Psoas muscle (tissue), 8 donors: Measurements from ENCODE around the gene CARMIL1. TPM values are rescaled to one million over a fixed set of nuclear protein-coding genes. Genes with fewer than 3 reads are reported as not detected.

Source experiments
- ATAC-seq, 4 donors: fragments of 200-7000 bp; cut with Tn5 transposase; one replicate each; pipeline ENCODE4 v1.9.1; 2020; ENCODE audit warnings: moderate library complexity in 3 of 4, mild to moderate bottlenecking in 2 of 4
- DNase-seq, 2 donors: peaks; one replicate each; pipeline ENCODE4 v3.0.0-alpha.2; 2020
- H3K27ac ChIP-seq: fragments of 200-600 bp; one replicate; pipeline ENCODE4 v1.8.0; 2022
- H3K27me3 ChIP-seq, 3 donors: fragments of 200-600 bp in 1 of 3; one replicate each; pipeline versions ENCODE4 v1.6.1 to v1.8.0; 2013 to 2022; ENCODE audit warnings: low read length in 2 of 3, mild to moderate bottlenecking in 2 of 3, moderate library complexity in 1 of 3; ENCODE audit not compliant: insufficient read depth in 3 of 3
- H3K36me3 ChIP-seq, 2 donors: fragments of 200-600 bp in 1 of 2; one replicate each; pipeline versions ENCODE4 v1.6.1 to v1.8.0; 2013 to 2022; ENCODE audit warnings: low read depth in 1 of 2, mild to moderate bottlenecking in 1 of 2, moderate library complexity in 1 of 2; ENCODE audit not compliant: insufficient read depth in 1 of 2
- H3K4me1 ChIP-seq: fragments of 200-600 bp; one replicate; pipeline ENCODE4 v1.8.0; 2022
- H3K4me3 ChIP-seq: fragments of 200-600 bp; one replicate; pipeline ENCODE4 v1.8.0; 2022; ENCODE audit warnings: mild to moderate bottlenecking
- H3K9me3 ChIP-seq: fragments of 200-600 bp; one replicate; pipeline ENCODE4 v1.8.0; 2022
- WGBS, 3 donors: extraction: QIAGEN DNeasy Blood & Tissue Kit; methylation state at CpG; one replicate each; pipeline versions ENCODE4 v1.1.6 to v1.1.7; 2013; 5-methylcytosine and 5-hydroxymethylcytosine counted together
- intact Hi-C, 2 donors: fragments of 100-400 bp; cut with DNase I; formaldehyde crosslinking; loops; one replicate each; pipeline versions ENCODE4 v1.11.0 to v1.14.2; 2022
- polyA plus RNA-seq, 3 donors: library from polyadenylated mRNA; stranded (reverse); fragments of 200-250 nt; gene quantifications; one replicate each; pipeline ENCODE4 v1.2.3, GENCODE V29; 2013
- total RNA-seq, 4 donors: library from RNA; stranded (reverse); fragmentation: NEBNext Ultra II Directional in 2 of 4; extraction: Animal tissue kit (Norgen Biotek cat#: 25700) in 2 of 4; gene quantifications; one replicate each; pipeline versions ENCODE4 v1.2.1 to v1.2.4, GENCODE V29; 2021 to 2023
- TF ChIP-seq, protein P1 (sequence below): fragments of 200-600 bp; IDR thresholded peaks from one replicate; pipeline ENCODE4 v1.8.0; 2022; ENCODE audit warnings: antibody characterized with exemption
- donor health status: healthy with polysubstance abuse.
- donor health status: DM: no; HTN: no; CAD: no; lungs with moderate emphysema.
- donor health status: Bipolar disorder and iron deficiency.
- donor health status: healthy.
- donor health status: DM: yes; HTN: yes; CAD: no.
- donor health status: DM: no; HTN: no; CAD: no.
- donor health status: DM: no; HTN: no; CAD: no.
- donor health status: DM: yes; HTN: yes; CAD: no.

CARMIL1 gene
- total and polyA plus RNA-seq, 7 donors = 0.11 to 1.0 (median 0.76) TPM

GRCh38 chr6:25484900-25485299 is 205.7 kb downstream of the CARMIL1 start:
- intact Hi-C loops = no loop called here
- DNase-seq (no peak), ATAC-seq (no peak)
- no peaks in the 10 kb centered on the region for H3K27me3 ChIP-seq
- H3K4me1 ChIP-seq = no peaks in the 10 kb centered on the region
- no peak overlapping the region for H3K27ac ChIP-seq
- 74 to 79% (median 79%) methylated on average over 4 of the region's 4 CpGs for WGBS, 3 donors
- no peaks in the 10 kb centered on the region for H3K9me3 ChIP-seq
- H3K36me3 ChIP-seq = no peaks in the 10 kb centered on the region
- TF ChIP-seq, protein P1, sequence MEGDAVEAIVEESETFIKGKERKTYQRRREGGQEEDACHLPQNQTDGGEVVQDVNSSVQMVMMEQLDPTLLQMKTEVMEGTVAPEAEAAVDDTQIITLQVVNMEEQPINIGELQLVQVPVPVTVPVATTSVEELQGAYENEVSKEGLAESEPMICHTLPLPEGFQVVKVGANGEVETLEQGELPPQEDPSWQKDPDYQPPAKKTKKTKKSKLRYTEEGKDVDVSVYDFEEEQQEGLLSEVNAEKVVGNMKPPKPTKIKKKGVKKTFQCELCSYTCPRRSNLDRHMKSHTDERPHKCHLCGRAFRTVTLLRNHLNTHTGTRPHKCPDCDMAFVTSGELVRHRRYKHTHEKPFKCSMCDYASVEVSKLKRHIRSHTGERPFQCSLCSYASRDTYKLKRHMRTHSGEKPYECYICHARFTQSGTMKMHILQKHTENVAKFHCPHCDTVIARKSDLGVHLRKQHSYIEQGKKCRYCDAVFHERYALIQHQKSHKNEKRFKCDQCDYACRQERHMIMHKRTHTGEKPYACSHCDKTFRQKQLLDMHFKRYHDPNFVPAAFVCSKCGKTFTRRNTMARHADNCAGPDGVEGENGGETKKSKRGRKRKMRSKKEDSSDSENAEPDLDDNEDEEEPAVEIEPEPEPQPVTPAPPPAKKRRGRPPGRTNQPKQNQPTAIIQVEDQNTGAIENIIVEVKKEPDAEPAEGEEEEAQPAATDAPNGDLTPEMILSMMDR = no peak
- no peak overlapping the region for H3K4me3 ChIP-seq

GRCh38 chr6:25485821-25486534 is 206.8 kb downstream of the CARMIL1 start:
- no peaks in the 10 kb centered on the region for H3K9me3 ChIP-seq
- no peak overlapping the region for H3K4me3 ChIP-seq
- no peaks in the 10 kb centered on the region for H3K36me3 ChIP-seq
- H3K27ac ChIP-seq = no peak overlapping the region
- DNase-seq = peak in 1 of 2 donors; percentile 19
- H3K27me3 ChIP-seq = no peaks in the 10 kb centered on the region
- 24 to 28% (median 26%) methylated on average over 8 of the region's 8 CpGs for WGBS, 3 donors
- intact Hi-C loops = no loop called here
- H3K4me1 ChIP-seq = no peaks in the 10 kb centered on the region
- no peak for ATAC-seq
- TF ChIP-seq, protein P1 = no peak

- Histone ChIP-seq H3K27me3 (no peaks in the 10 kb centered on the region), H3K27ac (no peak overlapping the region), H3K4me3 (no peak overlapping the region), H3K4me1 (no peaks in the 10 kb centered on the region), H3K9me3 (no peaks in the 10 kb centered on the region), H3K36me3 (no peaks in the 10 kb centered on the region)
- intact Hi-C loops = no loop called here
- ATAC-seq (no peak), DNase-seq (no peak)
- TF ChIP-seq, protein P1 = no peak
- WGBS, 3 donors = 46 to 55% (median 50%) methylated on average over 3 of the region's 3 CpGs
Observed at GRCh38 chr6:25486550-25486949, 207.4 kb downstream of the CARMIL1 start.

DNA sequence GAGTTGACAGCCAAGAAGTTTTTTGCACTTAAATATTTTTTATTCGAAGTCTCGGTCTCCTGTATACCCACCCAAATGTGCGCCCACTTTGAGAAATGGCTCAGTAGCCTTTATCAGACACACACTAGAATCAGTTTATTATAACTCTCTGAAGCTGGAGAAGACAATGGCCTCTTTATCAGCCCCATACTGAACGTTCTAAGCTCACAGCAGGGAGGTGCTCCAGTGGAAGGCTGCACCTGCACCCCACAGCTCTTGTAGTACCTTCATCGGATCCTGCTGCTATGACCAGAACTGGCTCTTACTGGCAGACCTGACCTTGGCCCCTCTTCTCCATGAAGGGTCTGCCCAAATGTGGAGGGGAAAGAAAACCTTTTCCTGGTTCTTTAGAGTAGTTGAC is 207.8 kb downstream of the CARMIL1 start:
- Histone ChIP-seq H3K27ac (no peak overlapping the region), H3K36me3 (no peaks in the 10 kb centered on the region), H3K4me3 (no peak overlapping the region), H3K4me1 (no peaks in the 10 kb centered on the region), H3K27me3 (no peaks in the 10 kb centered on the region), H3K9me3 (no peaks in the 10 kb centered on the region)
- intact Hi-C loops = no loop called here
- TF ChIP-seq, protein P1 = no peak
- WGBS, 3 donors = 78 to 85% (median 84%) methylated on average over 5 of the region's 5 CpGs
- ATAC-seq (no peak), DNase-seq (no peak)

DNA sequence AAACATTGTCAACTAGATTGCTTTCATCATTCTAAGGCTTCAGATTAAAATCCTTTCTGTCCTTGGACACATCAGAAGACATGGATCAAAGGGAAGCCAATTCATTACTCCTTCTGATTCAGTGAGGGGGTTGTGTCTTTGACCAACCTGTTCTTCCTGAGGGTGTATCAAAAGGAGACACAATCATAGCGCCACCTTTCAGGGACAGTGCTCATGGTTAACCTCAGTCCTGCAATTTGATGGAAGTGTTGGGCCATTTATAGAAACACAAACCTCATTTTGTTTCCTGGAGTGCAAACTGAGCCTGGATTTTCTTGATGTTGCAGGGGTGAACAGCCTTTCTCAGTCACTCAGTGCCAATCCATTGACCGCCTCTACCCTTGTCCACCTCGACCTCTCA is 209.0 kb downstream of the CARMIL1 start:
- no peak for DNase-seq
- Histone ChIP-seq H3K36me3 (no peaks in the 10 kb centered on the region), H3K4me1 (no peaks in the 10 kb centered on the region), H3K4me3 (no peak overlapping the region), H3K27me3 (no peaks in the 10 kb centered on the region), H3K27ac (no peak overlapping the region), H3K9me3 (no peaks in the 10 kb centered on the region)
- TF ChIP-seq, protein P1 = no peak
- WGBS, 3 donors = 92 to 97% (median 94%) methylated on average over 3 of the region's 3 CpGs
- intact Hi-C loops = no loop called here
- no peak for ATAC-seq
